GM21526 (cell line): ENCODE measurements around the gene CLBA1.
"Not testable (repeated sequence)": the region's sequence is repeated elsewhere in the genome, so short reads cannot be mapped to it uniquely, and the experiment has no call there.

ENCODE experiments used
- ATAC-seq: cut with Tn5 transposase; IDR thresholded peaks from one replicate; pipeline ENCODE4 v1.9.1; 2021; ENCODE audit warnings: moderate library complexity; ENCODE audit not compliant: unreplicated experiment, low FRiP score

Gene CLBA1

DNA sequence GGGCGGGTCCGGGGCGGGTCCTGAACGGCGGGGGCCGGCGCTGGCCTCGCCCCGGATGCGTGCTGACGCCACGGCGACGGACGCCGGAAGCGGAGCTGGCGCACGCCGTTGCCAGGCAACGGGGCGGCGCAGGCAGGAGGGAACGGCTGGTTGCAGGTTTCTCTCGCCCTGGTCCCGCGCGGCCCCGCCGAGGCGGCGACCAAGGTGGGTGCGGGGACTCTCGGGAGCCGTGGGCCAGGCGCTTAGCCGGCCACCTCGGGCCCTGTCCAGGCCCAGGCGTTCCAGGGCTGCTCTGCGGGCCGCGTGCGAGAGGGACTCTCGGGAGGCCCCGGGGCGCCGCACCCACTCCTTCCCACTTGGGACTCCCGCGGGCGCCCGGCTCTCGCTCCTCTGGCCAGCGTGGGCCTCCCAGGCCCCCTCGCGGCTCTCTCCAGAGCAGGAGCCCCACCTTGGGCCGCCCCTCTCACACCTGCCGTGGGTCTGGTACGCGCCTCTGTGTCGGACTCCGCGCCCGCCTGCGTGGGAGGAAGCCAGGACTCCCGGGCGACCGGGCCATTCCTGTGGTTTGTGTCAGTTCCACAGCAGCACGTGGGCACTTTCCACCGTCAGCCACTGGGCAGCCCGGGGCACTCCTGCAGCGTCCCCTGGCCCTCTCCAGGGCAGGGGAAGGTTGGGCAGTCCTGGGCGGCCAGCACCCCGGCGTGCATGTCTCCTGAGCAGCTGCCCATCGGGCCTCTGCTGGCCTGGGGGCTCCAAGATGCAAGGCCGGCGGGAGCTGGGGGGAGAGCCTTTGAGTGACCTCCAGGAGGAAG, at the start of gene CLBA1:
Gene CLBA1, plus strand, starts transcription at position 114 of the 812 bp plus-strand sequence. Its CDS starts 644 bp downstream, at position 758.
- peak; percentile 84 for ATAC-seq

GRCh38 chr14:104935955-104936354, 49.6 kb upstream of the CLBA1 start:
- ATAC-seq = no peak

DNA sequence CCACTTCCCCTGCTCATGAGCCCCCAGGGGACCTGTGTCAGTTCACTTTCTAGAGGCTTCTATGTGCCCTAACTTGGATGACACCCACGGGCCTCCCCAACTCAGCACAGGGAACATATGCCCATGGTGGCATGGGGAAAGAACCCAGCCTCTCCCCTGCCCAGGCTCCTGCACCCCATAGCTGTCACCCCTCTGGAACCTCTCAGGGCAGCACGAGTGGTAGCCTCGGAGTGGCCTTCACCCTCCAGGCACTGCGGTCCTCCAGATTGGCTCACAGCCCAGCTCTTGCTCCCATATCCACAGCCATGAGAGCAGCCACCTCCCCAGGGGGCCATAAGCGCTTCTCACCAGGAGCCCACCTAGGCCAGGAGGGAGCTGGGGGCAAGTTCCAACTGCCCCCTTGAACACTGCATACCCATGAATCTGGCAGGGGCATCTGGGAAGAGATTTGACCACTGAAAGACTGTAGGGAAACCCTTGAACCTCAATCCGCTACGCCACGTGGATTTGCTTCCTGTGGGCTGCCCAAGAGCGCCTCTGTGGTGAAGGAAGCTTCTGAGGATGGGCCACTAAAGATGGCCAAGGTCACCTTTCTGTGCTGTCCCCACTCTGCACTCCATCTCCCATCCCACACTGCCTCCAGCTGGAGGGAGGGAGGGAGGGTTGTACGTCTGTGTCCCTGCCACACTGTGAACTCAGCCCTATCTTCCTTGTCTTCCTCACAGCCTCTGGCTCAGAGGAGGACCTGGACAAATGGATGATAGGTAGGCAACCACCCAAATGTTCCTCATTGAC, 49.0 kb upstream of the CLBA1 start:
- no peak for ATAC-seq

- ATAC-seq = no peak
These were observed 48.4 kb upstream of the CLBA1 start for GRCh38 chr14:104937161-104937560.

DNA sequence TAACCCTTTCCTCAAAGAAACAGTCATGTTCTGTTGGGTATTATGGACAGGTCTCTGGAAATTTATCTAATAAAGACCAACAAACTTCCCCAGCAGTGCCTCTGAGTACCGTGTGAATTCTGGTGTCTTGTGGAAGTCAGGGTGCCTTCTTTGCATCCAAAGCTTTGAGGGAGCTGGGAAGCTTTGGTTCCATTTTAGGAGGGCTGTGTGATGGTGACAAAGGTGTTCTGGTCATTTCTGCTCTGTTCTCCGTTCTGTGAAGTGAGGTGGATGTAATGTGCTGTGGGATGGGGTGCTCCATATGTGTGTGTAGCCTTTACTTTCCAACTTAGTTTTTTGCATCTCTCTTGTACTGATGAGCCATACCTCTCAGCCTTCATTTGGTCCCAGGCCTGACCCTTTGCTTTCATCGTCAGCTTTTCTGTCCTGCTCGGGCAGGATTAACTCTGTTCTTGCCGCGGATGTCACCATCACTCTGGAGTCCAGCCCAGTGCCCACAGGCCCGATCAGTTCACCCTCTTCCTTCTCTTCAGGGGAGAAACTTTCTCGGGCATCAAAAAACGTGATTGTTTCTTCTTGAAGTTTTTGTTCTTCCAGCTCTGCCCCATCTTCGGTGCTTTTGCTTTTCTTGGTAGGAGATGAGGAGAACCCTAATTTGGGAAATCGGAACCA, 47.8 kb upstream of the CLBA1 start:
- ATAC-seq = no peak

DNA sequence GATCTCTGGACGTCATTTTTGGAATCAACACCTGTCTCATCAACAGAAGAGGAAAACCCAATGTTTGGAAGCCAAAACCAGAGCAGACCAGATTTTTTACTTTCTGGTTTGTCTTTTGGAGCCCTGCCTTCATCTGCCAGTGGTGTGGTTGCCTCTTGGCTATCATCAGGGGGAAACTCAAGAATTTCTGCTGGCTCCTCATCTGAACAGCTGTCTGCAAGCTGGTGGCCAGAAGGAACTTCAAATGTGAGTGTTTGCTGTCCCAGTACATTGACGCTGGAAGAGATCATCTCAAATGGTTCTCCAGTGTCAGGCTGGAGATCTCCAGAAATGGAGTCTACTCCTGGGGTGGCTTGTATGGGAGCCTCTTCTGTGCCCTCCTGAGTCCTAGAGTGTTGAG, 47.2 kb upstream of the CLBA1 start:
- no peak for ATAC-seq

GRCh38 chr14:104938960-104939359, 46.6 kb upstream of the CLBA1 start:
- ATAC-seq = no peak

DNA sequence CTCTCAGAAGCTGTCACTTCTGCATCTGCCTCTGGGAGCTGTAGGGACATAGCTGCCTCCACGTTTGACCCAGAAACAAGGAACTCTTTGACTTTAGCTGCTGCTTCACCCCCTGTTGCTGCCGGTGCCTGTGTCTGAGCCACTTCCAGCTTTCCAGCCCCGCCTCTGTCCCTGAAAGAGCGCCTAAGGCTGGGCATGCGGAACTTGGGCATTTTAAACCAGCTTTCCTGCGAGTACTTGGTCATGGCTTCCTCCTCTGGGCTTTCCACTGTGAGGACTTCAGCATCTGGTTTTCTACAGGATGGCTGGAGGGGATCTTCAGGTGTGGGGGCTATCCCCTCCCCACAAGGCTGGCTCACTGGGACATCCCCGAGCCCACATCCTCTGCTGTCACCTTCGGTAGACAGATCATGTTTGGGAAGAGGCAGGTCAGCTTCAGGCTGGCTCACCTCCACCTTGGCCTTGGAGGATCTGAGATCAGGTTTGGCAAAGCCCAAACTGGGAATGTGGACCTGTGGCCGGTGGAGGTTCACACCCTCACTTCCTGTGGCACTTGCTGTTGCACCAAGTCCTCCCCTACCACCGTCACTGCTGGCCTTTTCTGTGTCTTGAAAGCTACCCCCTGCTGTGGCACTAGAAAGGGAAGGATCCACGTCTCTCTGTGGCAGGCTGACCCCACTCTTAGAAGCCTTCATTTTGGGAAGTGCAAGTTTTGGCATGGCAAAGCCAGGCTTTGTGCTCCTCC, 45.8 kb upstream of the CLBA1 start:
- no peak for ATAC-seq

DNA sequence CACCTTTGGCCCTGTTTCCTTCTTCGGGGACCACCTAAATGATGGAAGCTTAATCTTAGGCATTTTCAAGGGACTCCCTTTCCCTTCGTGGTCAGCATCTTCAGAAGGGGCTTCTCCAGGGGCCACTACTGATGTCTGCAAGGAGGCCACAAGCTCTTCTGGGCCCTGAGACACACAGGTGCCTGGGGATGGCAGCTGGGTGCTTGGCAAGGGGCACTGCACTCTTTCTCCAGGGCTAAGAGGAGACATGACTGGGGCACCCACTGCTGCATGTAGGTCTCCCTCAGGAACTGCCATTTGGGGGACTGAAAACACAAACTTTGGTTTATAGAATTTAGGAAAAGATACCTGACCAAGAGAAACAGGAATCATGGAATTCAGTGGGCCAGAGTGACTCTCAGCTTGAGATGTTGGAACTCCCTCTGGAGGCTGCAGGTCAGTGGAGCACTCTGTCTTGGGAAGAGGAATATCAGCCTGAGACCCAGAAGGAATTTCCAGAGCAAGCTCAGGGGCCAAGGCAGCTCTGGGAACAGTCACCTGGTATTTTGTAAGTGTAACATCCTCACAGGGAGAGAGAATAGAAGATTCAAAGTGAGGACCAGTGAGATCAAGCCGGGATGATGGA, 45.0 kb upstream of the CLBA1 start:
- no peak for ATAC-seq

- no peak for ATAC-seq
These were observed 43.9 kb upstream of the CLBA1 start for GRCh38 chr14:104941508-104942365.

GRCh38 chr14:104942586-104942985, 43.0 kb upstream of the CLBA1 start:
- ATAC-seq = no peak

- not testable (repeated sequence) for ATAC-seq
These were observed 42.2 kb upstream of the CLBA1 start for GRCh38 chr14:104943216-104944015.

DNA sequence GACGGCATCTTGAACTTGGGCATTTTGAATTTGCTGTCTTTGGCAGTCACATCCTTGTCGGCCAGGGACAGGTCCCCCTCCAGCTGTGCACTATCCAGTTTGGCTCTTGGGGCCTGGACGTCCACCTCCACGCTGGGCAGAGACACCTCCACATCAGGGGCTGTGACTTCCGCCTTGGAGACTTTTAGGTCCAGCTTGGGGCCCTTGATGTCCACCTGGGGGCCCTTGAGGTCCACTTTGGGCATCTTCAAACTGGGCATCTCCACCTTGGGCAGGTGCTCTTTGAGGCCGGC, 41.6 kb upstream of the CLBA1 start:
- ATAC-seq = not testable (repeated sequence)

DNA sequence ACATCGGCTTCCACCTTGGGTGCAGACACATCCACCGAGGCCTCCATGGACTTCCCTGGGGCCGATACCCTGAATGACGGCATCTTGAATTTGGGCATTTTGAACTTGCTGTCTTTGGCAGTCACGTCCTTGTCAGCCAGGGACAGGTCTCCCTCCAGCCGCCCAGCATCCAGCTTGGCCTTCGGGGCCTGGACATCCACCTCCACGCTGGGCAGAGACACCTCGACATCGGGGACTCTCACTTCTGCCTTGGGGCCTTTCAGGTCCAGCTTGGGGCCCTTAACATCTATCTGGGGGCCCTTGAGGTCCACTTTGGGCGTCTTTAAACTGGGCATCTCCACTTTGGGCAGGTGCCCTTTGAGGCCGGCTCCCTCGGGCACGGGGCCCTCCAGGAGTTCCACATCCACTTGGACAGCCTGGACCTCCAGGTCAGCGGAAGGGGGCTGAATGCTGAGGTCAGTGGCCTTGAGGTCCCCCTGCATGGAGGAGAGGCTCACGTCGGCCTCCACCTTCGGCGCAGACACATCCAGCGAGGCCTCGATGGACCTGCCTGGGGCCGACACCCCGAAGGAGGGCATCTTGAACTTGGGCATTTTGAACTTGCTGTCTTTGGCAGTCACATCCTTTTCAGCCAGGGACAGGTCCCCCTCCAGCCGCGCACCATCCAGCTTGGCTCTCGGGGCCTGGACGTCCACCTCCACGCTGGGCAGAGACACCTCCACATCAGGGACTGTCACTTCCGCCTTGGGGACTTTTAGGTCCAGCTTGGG, 41.0 kb upstream of the CLBA1 start:
- not testable (repeated sequence) for ATAC-seq

- ATAC-seq = not testable (repeated sequence)
These were observed 40.3 kb upstream of the CLBA1 start for GRCh38 chr14:104945266-104945665.

- ATAC-seq = not testable (repeated sequence)
These were observed 39.3 kb upstream of the CLBA1 start for GRCh38 chr14:104945986-104946965.

DNA sequence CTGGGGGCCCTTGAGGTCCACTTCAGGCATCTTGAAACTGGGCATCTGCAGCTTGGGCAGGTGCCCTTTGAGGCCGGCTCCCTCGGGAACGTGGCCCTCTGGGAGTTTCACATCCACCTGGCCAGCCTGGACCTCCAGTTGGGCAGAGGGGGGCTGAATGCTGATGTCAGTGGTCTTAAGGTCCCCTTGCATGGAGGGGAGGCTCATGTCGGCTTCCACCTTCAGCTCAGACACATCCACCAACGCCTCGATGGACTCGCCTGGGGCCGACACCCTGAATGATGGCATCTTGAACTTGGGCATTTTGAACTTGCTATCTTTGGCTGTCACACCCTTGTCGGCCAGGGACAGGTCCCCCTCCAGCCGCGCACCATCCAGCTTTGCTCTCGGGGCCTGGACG, 38.4 kb upstream of the CLBA1 start:
- not testable (repeated sequence) for ATAC-seq
